HG02623 (cell line): ENCODE measurements around the gene NCOA7.
A peak's percentile ranks its signal among the peaks of the same experiment; 100 is the strongest.

Experiments
- ATAC-seq: cut with Tn5 transposase; IDR thresholded peaks from one replicate; pipeline ENCODE4 v1.9.1; 2021; ENCODE audit warnings: moderate library complexity; ENCODE audit not compliant: unreplicated experiment

The NCOA7 gene

GRCh38 chr6:125859727-125860126, 69.0 kb downstream of the NCOA7 start:
- no peak for ATAC-seq

- no peak for ATAC-seq
These were observed 72.3 kb downstream of the NCOA7 start for GRCh38 chr6:125863023-125863422.

GRCh38 chr6:125865015-125865414, 74.3 kb downstream of the NCOA7 start:
- ATAC-seq, result no peak

GRCh38 chr6:125866433-125866832, 75.7 kb downstream of the NCOA7 start:
- no peak for ATAC-seq

GRCh38 chr6:125867483-125867942, 76.8 kb downstream of the NCOA7 start:
- no peak for ATAC-seq

- ATAC-seq, result no peak
These were observed 77.5 kb downstream of the NCOA7 start for GRCh38 chr6:125868252-125868651.

GRCh38 chr6:125868678-125869395, 78.1 kb downstream of the NCOA7 start:
- no peak for ATAC-seq

GRCh38 chr6:125869427-125869826, 78.7 kb downstream of the NCOA7 start:
- ATAC-seq, result no peak

GRCh38 chr6:125871365-125871764, 80.6 kb downstream of the NCOA7 start:
- ATAC-seq, result no peak

- no peak for ATAC-seq
These were observed 81.6 kb downstream of the NCOA7 start for GRCh38 chr6:125872259-125872921.

- no peak for ATAC-seq
These were observed 91.5 kb downstream of the NCOA7 start for GRCh38 chr6:125882243-125882642.

GRCh38 chr6:125884634-125885371, 94.0 kb downstream of the NCOA7 start:
- ATAC-seq, result no peak

- ATAC-seq, result no peak
These were observed 95.3 kb downstream of the NCOA7 start for GRCh38 chr6:125886021-125886420.

GRCh38 chr6:125886914-125887313, 96.2 kb downstream of the NCOA7 start:
- ATAC-seq, result no peak

- ATAC-seq, result no peak
These were observed 96.6 kb downstream of the NCOA7 start for GRCh38 chr6:125887372-125887771.

- ATAC-seq, result no peak
These were observed 98.4 kb downstream of the NCOA7 start for GRCh38 chr6:125888989-125889656.

- no peak for ATAC-seq
These were observed 109.0 kb downstream of the NCOA7 start for GRCh38 chr6:125899726-125900182.

- peak; percentile 77 for ATAC-seq
These were observed 114.1 kb downstream of the NCOA7 start for GRCh38 chr6:125904871-125905270.

GRCh38 chr6:125906158-125906998, 115.6 kb downstream of the NCOA7 start:
- no peak for ATAC-seq

GRCh38 chr6:125910527-125910926, 119.8 kb downstream of the NCOA7 start:
- peak; percentile 99 for ATAC-seq
